HG03460 (cell line): ENCODE data around the gene PCGF5.
"Not testable (repeated sequence)": the region's sequence is repeated elsewhere in the genome, so short reads cannot be mapped to it uniquely, and the experiment has no call there.

Source experiments
- ATAC-seq: cut with Tn5 transposase; IDR thresholded peaks from one replicate; pipeline ENCODE4 v1.9.1; 2021; ENCODE audit not compliant: unreplicated experiment

The PCGF5 gene

GRCh38 chr10:91271886-91272285, 51.4 kb downstream of the PCGF5 start:
- ATAC-seq: no peak

DNA sequence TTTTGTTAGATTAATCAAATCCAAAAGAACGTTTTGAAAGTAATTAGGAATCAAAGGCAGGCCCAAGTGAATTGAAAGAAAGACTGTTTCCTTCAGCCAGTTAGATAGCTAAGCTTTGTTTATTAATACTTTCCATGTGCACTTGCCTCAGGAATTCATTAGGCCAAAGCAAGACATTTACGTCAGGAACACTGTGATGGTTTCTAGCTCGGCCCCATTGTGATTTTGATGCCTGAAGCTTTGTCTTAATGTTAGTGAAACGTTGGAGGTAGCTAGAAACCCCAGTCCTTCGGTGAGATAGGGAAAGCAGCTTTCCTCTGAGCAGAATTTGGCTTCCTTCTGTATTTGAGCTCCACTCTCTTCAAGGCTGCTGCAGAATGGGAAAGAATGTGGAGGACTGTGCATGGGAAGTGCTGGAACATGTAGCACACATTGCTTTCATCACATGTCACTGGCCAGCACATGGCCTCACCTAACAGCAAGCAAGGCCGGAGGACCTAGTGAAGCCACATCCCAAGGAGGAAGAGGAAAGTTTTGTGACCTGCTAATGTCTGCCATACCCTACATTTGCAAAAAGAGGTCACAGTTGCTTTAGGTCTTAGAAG, 64.1 kb downstream of the PCGF5 start:
- no peak for ATAC-seq

DNA sequence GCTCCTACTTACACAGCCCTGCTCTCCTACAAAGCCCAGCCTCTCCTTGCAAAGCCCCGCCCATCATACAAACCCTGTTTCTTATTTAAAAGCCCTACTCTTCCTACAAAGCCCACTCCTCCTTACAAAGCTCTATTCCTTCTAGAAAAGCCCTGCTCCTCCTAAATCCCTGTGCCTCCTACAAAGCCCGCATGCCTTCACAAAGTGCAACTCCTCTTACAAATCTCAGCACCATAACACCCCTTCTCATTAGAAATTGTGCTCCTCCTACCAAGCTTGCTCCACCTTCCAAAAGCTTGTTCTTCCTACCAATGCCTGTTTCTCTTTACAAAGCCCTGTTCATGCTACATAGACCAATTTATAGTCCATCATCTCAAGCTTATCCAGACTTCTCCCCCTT, 66.1 kb downstream of the PCGF5 start:
- no peak for ATAC-seq

- no peak for ATAC-seq
Measured at GRCh38 chr10:91287276-91287675, 66.8 kb downstream of the PCGF5 start.

DNA sequence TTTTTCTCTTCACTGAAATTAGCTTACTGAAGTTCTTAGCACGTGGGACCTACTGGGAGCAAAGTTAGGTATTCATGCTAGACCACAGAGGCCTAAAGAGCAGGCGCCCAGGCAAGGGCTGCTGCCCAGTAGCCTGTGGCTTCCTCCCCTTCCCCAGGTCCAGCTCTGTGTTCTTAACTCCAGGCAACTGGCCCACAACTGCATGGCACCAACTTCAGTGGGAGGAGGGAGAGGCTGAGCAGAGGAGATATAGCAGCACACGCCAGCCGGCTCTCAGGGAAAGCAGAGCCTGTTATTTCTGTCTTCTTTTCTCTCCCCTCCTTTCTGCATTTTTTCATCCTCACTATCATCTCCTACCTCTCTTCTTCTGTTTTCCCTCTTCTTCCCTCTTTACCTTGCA, 67.4 kb downstream of the PCGF5 start:
- no peak for ATAC-seq

DNA sequence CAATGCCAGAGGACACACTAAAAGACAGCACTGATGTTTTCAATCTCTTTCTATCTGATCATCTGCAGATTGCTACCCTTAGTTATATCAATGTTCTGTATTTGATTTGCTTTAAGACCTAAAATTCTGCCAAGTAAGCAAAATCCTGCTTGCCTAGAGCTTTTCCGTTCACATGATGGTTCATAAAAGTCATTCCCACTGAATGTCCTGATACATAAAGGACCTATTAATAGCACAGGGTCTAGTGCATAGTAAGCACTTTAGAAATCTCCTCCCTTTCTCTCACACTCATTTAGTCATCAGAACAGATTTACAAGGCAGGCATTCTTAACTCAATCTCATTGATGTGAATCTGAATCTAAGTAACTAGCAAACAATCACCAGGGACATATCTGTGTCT, 68.8 kb downstream of the PCGF5 start:
- ATAC-seq: no peak

DNA sequence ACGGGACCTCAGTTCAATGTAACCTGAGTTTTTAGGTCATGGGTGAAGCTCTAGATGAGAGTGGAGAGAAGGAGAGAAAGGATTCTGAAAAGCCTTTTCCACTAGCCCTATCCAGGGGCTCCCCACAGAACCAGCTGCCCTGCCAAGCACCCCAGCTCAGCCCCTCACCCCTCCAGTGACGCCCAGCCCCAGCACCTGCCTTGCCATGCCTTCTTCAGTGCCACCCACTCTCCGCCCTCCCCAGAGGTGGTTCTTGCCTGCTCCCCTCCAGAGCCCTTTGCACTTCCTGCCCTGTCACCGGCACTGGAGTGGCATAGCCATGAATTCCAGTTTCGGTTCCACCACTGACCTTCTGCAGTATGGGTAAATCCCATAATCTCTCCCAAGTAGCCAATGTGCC, 70.1 kb downstream of the PCGF5 start:
- no peak for ATAC-seq

- ATAC-seq: no peak
Measured at GRCh38 chr10:91294134-91294906, 73.9 kb downstream of the PCGF5 start.

GRCh38 chr10:91295346-91295745, 74.9 kb downstream of the PCGF5 start:
- ATAC-seq: no peak

- no peak for ATAC-seq
Measured at GRCh38 chr10:91296471-91296870, 76.0 kb downstream of the PCGF5 start.

DNA sequence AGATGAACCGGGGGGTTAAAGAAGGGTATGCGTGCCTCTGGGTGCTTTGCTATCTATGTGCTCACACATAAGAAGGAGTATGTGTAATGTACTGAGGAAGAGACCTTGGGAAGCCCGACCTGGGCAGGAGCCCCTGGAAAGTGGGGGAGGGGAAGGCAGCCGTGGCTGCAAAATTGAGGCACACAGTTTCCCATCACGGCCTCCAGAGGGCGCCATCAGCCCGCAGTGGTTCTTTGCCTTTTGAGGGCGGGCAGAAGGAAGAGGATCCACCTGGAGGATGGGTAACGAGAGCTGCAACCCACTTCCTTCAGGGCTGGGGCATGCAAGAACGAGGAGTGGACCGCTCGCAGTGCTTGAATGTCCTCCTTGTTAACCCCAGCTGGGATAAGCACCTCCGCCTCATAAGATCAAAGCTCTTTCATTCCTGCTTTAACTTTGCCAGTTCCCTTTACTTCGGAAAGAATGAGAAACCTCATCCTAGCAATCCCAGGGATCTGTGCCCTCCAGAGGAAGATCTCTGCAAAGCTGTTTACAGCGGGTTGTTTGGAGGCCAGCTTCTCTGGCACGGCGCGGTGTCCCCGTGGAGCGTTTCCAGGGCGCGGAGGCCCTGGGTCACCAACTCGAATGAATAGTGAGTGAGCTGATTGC, 77.9 kb downstream of the PCGF5 start:
- peak; percentile 86 for ATAC-seq

GRCh38 chr10:91299999-91300575, 79.6 kb downstream of the PCGF5 start:
- no peak for ATAC-seq

DNA sequence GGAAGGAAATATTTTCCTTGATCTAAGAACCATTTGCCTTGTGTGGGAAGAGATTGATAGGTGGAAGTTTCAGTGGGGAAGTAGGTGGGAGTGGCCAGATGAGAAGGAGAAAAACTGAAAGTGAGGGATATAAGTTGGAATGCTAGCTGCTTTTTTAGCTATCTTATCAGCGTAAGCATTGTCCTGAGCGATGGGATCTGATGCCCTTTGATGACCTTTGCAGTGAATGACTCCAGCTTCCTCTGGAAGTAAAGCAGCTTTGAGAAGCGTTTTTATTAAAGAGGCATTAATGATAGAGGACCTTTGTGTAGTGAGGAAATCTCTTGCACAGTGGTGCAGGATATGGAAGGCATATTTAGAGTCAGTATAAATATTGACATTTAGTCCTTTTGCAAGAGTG, 82.5 kb downstream of the PCGF5 start:
- ATAC-seq: not testable (repeated sequence)

GRCh38 chr10:91305979-91306378, 85.5 kb downstream of the PCGF5 start:
- not testable (repeated sequence) for ATAC-seq

GRCh38 chr10:91307489-91307888, 87.0 kb downstream of the PCGF5 start:
- no peak for ATAC-seq

DNA sequence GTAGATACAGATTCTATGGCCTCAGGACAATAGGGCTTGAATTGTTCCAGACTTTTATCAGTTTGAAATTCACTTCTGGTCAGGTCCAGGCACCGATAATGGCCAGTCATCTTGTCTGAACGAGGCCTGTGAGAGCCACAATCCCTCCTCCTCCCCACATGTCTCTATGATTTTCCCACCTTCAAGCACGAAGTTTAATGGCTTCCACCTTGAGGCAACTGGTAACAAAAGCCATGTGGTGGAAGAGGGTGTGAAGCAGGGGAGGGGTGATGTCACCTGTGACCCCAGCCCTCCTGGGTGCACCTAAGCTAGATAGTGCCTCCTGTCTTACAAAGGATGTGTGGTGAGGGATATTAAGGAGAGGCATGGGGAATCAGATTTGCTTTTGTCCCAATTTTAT, 89.2 kb downstream of the PCGF5 start:
- ATAC-seq: no peak

DNA sequence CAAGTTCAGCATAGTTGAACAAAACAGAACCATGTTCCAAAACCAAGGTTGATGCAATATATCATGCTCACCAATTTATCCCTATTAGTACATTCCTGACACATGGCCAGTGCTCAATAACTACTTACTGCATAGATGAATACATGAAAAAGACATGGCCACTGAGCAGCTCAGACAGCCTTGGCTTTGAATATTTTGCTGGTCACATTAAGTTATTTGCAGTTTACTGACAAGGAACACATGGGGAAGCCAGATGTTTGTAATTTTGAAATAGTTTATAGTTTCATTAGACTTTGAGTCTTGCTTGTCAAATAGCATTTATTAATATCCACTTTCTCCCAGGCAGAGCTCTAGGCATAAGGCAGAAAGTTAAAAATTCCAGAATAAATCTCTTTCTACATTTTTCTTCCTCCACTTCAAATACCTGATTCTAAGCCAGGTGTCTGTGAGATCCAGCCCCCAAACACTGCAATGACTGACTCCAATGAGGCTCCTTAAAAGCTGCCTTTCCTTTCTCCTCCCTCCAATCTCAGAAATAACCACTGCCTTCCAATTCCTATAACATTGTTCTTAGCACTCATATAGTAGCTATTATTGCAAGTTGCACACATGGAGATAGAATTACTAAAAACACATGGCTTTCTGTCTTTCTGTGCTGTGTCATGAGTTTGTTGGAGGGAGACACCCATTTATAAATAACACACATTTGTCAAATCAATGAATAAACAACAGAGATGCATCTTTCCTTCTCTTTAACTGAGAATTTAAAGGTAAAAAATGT, 91.3 kb downstream of the PCGF5 start:
- no peak for ATAC-seq

GRCh38 chr10:91312382-91312733, 91.9 kb downstream of the PCGF5 start:
- ATAC-seq: no peak

GRCh38 chr10:91313796-91314485, 93.5 kb downstream of the PCGF5 start:
- ATAC-seq: no peak

- ATAC-seq: no peak
Measured at GRCh38 chr10:91316486-91316885, 96.0 kb downstream of the PCGF5 start.

- ATAC-seq: no peak
Measured at GRCh38 chr10:91317541-91317940, 97.1 kb downstream of the PCGF5 start.
